GM23338 (cell line): ENCODE data around the gene KCNMA1.

Experiments
- CREB1 ChIP-seq: fragments of 250-450 bp; sonication (Bioruptor Pico); IDR thresholded peaks from 2 replicates; pipeline ENCODE4 v1.5.0; 2020; ENCODE audit warnings: low read depth, mild to moderate bottlenecking, moderate library complexity
- CTCF ChIP-seq, 2 experiments: fragments of 200-600 bp in 1 of 2; sonication (generic) in 1 of 2; conservative IDR thresholded peaks; 2 replicates each; pipeline versions ENCODE4 v1.5.1 to v1.6.1; 2016 to 2017; ENCODE audit warnings: antibody characterized with exemption in 2 of 2, low read depth in 2 of 2, mild to moderate bottlenecking in 2 of 2, moderate library complexity in 1 of 2
- ETS1 ChIP-seq: IDR thresholded peaks from 2 replicates; pipeline ENCODE4 v1.6.1; 2016; ENCODE audit warnings: antibody characterized with exemption
- EZH2phosphoT487 ChIP-seq: fragments of 200-600 bp; sonication (generic); IDR thresholded peaks from one replicate; pipeline ENCODE4 v1.8.1; 2018; ENCODE audit warnings: antibody characterized with exemption; ENCODE audit not compliant: unreplicated experiment
- NANOG ChIP-seq: IDR thresholded peaks from 2 replicates; pipeline ENCODE4 v1.6.1; 2016; ENCODE audit warnings: antibody characterized with exemption, borderline replicate concordance
- POLR2AphosphoS5 ChIP-seq: IDR thresholded peaks from 2 replicates; pipeline ENCODE4 v1.6.1; 2016; ENCODE audit warnings: antibody characterized with exemption, low read depth
- REST ChIP-seq: IDR thresholded peaks from one replicate; pipeline ENCODE4 v1.6.1; 2018; ENCODE audit warnings: antibody characterized with exemption; ENCODE audit not compliant: unreplicated experiment

- no peak for TF ChIP-seq CTCF (conservative IDR thresholded peaks at IDR 0.05; ENCODE audit: low read depth in 2 of 2)
- TF ChIP-seq POLR2AphosphoS5 = no peak
- no peak for TF ChIP-seq EZH2phosphoT487
- TF ChIP-seq CREB1 (CRISPR knock-in tag) = no peak
- TF ChIP-seq ETS1 = no peak
- no peak for TF ChIP-seq REST
- no peak for TF ChIP-seq NANOG
Observed at GRCh38 chr10:77210645-77211044, 427.0 kb downstream of the KCNMA1 start.
